ENCODE results near the gene CMIP.
A peak's percentile ranks its signal among the peaks of the same experiment; 100 is the strongest.

Gene CMIP

GRCh38 chr16:81448154-81449131 is 3.8 kb downstream of the CMIP start:
- DNase-seq: no peak

GRCh38 chr16:81449241-81449640 is 4.6 kb downstream of the CMIP start:
- no peak for DNase-seq

DNA sequence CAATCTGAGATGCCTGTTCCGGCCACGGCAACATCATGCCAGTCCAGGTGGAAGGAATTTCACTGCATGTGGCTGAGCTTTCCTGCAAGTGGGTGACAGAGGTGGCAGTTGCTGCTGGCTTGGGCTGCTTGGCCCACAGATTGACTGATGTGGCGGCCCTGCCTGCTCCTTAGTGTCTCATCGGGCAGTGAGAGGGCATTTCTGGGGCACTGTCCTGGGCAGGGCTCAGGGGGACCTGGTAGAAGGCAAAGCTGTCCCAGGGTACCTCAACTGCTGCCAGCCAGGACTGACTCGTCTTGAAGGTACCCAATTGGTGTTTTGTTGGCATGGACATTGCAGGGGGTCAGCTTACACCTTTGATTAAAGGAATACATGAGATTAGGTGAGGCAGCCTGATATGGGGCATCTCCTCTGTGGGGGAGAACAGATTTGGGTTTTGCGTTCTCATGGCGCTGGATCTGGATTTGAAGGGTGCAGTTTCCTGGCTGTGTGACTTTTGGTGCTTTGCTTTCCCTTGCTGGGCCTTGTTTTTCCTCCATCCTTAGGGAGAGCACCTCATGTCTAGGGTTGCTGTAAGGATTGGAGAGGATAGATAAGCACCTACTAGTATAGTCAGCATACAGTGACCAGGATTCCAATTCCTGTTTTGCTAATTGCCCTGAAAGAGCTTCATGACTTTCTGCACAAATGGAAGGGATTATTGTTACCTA is 5.4 kb downstream of the CMIP start:
- no peak for DNase-seq

GRCh38 chr16:81450783-81451491 is 6.3 kb downstream of the CMIP start:
- DNase-seq: no peak

GRCh38 chr16:81451753-81452680 is 7.4 kb downstream of the CMIP start:
- peak; percentile 49 for DNase-seq

DNA sequence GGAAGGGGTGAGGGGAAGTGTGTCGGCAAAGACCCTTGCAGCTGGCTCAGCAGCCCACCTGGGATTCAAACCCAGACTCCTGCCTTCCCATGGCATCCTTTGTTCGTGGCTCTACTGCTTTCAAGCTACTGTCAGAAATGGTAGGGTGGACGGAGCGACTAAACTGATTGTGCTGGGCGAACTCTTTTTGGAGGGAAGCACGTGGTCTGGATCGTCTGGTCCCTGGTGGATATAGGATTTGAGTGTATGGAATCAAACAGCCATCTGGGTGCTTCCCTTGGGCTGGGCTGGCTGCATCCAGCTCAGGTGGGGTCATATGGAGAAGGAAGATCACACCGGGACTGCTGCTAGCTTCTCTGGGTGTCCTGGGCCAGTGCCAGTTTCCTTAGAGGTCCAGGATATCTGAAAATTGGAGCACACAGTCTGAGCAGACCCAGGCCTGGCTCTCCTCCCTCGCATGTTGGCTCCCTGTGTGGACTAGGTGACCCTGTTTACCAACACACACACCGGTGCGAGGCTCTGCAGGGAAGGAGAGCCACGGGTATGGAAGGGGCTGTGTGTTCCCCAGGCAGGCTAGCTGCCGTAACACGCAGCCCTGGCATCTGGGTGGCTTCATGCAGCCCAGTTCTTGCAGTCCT is 8.6 kb downstream of the CMIP start:
- DNase-seq: no peak

- DNase-seq: no peak
Observed at GRCh38 chr16:81454044-81454443, 9.4 kb downstream of the CMIP start.

GRCh38 chr16:81455006-81455405 is 10.4 kb downstream of the CMIP start:
- no peak for DNase-seq

GRCh38 chr16:81455720-81456494 is 11.3 kb downstream of the CMIP start:
- DNase-seq: no peak

DNA sequence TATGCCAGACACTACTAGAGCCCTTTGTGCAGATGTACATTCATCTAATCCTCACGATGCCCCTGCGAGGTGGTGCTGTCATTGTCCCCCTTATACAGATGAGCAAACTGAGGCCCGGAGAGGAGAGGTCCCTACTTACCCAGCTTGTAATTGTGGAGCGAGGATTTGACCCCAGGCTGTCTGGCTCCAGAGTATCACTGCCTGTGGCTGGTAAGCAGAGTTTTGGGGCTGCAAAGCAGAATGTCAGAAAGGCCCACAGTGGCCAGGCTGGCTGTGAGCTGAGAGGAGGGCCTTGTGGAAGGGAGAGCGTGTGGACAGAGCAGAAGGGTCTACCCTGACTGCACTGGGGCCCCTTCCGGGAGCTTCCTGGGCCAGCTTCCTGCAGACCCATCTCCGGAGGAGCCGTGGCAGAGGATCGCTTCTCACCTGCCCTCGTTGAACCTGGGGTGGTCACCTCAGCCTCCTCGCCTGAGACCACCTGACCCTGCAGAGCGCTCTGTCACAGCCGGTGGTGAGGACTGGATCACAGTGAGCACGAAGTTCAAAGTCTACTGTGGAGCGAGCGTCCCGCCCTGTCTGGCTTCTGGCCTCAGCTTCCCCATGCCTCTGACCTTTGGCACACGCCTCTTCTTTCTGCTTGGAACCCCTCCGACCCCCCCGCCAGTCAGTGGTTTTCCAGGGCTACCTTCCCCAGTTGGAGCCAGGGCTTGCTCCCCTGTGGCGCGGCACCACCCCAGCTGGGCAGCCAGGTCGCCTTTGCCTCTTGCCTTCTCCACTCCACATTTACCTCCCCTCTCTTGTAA is 12.1 kb downstream of the CMIP start:
- no peak for DNase-seq

- no peak for DNase-seq
Observed at GRCh38 chr16:81457326-81458133, 12.9 kb downstream of the CMIP start.

DNA sequence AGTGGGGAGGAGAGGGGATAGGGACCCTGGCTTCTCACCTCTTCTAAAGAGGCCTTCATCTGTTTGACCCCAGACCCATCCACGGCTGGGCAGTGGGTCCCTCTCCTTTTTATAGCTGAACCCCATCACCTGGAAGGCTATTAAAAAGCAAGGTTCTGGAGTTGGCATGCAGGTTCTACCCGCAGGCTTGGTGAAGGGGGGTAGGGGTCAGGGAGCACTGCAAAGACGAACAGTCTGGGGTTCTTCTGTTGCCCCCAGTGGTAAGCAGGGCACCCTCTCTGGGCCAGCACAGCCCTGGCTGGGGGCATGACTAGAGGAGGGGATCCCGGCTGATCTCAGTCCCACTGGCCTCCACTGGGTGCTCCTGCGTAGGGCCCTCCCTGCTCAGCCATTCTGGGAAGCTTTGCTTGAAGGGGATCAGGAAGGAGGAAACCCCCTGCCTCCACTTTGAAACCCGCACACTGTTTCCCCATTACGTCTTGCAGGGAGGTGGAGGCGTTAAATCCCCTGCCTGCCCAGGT is 13.6 kb downstream of the CMIP start:
- no peak for DNase-seq

GRCh38 chr16:81458827-81459598 is 14.4 kb downstream of the CMIP start:
- no peak for DNase-seq

- DNase-seq: no peak
Observed at GRCh38 chr16:81460075-81460474, 15.5 kb downstream of the CMIP start.

DNA sequence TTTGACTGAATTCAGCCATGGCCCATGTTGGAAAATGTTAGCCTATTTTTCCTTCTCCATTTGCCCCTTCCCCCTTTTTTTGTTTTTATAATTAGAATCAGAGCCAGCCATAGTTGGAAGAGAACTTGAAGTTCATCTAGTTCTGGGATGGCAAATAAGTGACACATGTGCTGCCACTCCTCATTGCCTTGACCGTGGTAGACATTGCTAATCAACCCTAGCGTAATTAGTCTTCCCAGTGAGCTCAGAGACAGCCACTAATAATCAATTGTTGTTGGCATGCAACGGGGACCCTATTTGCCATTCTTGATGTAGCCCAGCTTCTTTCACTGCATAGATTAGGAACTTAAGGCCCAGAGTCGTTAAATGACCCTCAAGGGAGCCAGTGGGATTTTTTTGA is 16.6 kb downstream of the CMIP start:
- DNase-seq: no peak

- no peak for DNase-seq
Observed at GRCh38 chr16:81461766-81462165, 17.2 kb downstream of the CMIP start.

DNA sequence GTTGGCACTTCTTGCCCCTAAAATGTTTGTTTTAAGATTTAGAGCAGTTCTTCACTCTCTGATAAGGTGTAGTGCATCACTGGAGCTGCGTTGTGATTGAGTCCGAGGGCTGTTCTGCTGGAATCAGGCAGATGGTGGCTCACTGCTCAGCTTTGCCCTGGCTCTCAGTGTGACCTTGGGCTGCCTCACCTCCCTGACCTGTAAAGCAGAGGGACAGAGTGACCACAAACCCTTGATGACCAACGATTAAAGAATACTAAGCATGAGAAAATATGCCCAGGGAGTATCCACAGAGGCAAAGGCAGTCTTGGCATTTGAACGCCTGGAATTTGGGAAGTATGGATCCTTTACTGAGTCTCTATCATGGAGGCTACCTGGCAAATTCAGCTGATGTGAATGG is 18.1 kb downstream of the CMIP start:
- no peak for DNase-seq

GRCh38 chr16:81463296-81463890 is 18.8 kb downstream of the CMIP start:
- no peak for DNase-seq

Data from stimulated activated CD4-positive, alpha-beta T cell treated with anti-CD3 and anti-CD28 coated beads, Interleukin-1b, Interleukin-23, amount 100 ng/mL, for 48 hours (primary cell).